Effector memory CD8-positive, alpha-beta T cell (primary cell): ENCODE results near the gene KCNQ1.

Experiments
- ATAC-seq: fragments of 150-1000 bp; cut with Tn5 transposase; replicated peaks from 2 replicates; pipeline ENCODE4 v1.10.0; 2021; ENCODE audit warnings: mild to moderate bottlenecking, moderate library complexity
- DNase-seq, 3 experiments: peaks; one replicate each; pipeline ENCODE4 v3.0.0; 2021
- H3K27ac Mint-ChIP-seq, 2 donors: one replicate each; pipeline ENCODE4 v1.8.0; 2022; ENCODE audit warnings: mild to moderate bottlenecking in 2 of 2, mixed read lengths in 2 of 2, moderate library complexity in 2 of 2
- H3K27me3 Mint-ChIP-seq, 2 donors: one replicate each; pipeline ENCODE4 v1.8.0; 2022; ENCODE audit warnings: mixed read lengths in 2 of 2
- H3K36me3 Mint-ChIP-seq: one replicate; pipeline ENCODE4 v1.8.0; 2022; ENCODE audit warnings: mild to moderate bottlenecking, moderate library complexity, mixed read lengths; ENCODE audit not compliant: insufficient read depth
- H3K4me1 Mint-ChIP-seq, 2 donors: one replicate each; pipeline ENCODE4 v1.8.0; 2022; ENCODE audit warnings: low read depth in 2 of 2, mixed read lengths in 2 of 2
- H3K4me3 Mint-ChIP-seq, 2 donors: one replicate each; pipeline ENCODE4 v1.8.0; 2022; ENCODE audit warnings: mild to moderate bottlenecking in 2 of 2, mixed read lengths in 2 of 2, moderate library complexity in 2 of 2
- H3K9me3 Mint-ChIP-seq, 2 donors: one replicate each; pipeline ENCODE4 v1.8.0; 2022; ENCODE audit warnings: mixed read lengths in 2 of 2

Gene KCNQ1

DNA sequence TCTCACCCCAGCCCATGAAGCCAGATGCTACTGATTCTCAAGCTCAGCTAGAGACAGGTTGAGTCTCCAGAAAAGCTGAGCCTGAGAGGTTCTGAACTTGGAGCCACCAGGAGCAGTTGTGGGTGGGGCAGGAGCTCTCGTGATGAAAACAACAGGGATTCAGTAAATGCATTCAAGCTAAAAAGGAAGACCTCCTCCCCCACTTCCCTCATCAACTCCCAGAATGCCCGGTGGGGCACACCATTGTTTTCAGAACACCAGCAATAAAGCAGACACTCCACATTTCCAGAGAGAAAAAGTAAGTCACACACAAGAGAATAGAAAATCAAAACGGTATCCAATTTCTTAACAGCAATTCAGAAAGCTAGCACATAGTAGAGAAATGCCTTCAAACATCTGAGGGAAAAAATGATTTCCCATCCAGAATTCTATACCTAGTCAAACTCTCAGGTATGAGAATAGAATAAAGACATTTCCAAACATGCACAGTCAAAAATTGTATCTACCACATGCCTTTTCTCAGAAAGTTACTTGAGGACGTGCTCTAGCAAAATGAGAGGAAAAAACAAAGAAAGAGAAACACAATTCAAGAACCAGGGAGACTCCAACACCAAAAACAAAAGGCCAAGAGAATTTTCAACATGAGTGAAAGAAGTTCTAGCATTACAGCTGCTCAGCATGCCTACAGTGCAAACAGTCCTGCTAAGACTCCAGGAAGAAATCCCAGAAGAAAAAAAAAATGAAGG lies 383.9 kb downstream of the KCNQ1 start:
- ATAC-seq, result no peak
- no peaks in the 10 kb centered on the region for H3K4me1 Mint-ChIP-seq

DNA sequence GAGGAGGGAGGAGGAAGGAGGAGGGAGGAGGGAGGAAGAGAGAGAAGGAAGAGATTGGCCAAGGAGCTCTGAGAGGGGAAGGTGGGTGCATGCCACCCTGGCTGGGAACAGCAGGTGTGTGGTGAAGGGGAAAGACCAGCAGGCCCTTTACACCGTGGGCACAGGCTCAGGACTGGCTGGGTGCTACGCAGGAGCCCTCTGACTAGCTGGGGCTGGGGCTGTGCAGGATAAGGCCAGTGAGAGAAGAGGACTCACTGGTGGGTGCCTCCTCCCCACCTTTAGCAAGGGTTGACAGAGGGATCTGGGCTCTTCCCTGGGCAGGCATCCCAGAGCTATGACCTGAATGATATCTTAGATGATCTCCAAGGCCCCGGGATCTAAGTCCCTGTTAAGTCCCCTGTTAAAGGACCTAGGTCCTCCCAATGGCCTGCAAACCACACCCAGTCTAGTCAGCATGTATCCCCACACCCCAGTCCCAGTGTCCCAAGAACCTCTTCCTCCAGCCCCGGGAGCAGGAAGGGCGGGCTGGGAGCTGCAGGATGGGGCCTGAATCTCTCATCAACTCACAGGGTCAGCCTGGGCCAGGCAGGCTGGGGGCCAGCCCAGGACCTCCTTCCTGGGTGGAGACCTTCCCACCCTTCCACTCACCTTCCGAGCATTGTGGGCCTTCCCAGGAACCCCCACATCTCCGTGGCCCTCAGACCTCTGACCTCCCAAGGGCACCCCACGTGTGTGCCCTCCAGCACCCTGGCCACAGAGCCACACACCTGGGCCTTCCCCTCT lies 385.4 kb downstream of the KCNQ1 start:
- H3K36me3 Mint-ChIP-seq, result peaks cover 3% of the 10 kb centered on the region
- DNase-seq (no peak), ATAC-seq (no peak)
- H3K4me1 Mint-ChIP-seq, result no peaks in the 10 kb centered on the region
- peaks cover 4 to 18% of the 10 kb centered on the region in 2 donors for H3K9me3 Mint-ChIP-seq
- no peak overlapping the region for H3K4me3 Mint-ChIP-seq
- H3K27me3 Mint-ChIP-seq, result peaks cover 9 to 13% of the 10 kb centered on the region in 2 donors
- H3K27ac Mint-ChIP-seq, result peak overlapping the region in 1 of 2 donors; percentile 81

More for the DNA sequence above, 383.9 kb downstream of the KCNQ1 start:
- H3K27me3 Mint-ChIP-seq, result peaks cover 21 to 28% of the 10 kb centered on the region in 2 donors
- peaks cover 4 to 18% of the 10 kb centered on the region in 2 donors for H3K9me3 Mint-ChIP-seq
- no peak overlapping the region for H3K27ac Mint-ChIP-seq
- no peak for DNase-seq
- H3K36me3 Mint-ChIP-seq, result peaks cover 8% of the 10 kb centered on the region
- H3K4me3 Mint-ChIP-seq, result no peak overlapping the region

DNA sequence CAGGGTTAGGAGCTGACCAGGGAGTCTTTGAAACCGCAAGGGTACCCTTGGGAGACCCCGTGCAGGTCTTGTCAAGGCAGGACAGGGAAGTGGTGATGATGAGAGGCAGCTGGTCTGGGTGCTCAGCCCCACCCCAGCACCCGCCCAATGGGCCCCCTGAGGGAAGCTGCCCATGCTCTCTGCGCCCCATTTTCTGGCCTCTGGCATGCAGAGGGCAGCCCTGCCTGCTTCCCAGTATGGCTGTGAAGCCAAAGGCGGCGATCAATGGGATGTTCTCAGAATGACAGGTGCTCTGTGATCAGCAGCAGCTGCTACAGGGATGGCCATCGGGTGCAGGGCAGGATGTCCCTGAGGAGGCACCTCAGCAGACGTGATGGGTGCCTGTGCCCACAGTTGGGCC lies 386.1 kb downstream of the KCNQ1 start:
- H3K9me3 Mint-ChIP-seq, result peaks cover 4 to 18% of the 10 kb centered on the region in 2 donors
- H3K27ac Mint-ChIP-seq, result peak overlapping the region in 1 of 2 donors; percentile 81
- no peaks in the 10 kb centered on the region for H3K4me1 Mint-ChIP-seq
- H3K36me3 Mint-ChIP-seq, result peaks cover 3% of the 10 kb centered on the region
- peaks cover 9 to 13% of the 10 kb centered on the region in 2 donors for H3K27me3 Mint-ChIP-seq
- no peak for DNase-seq
- H3K4me3 Mint-ChIP-seq, result no peak overlapping the region
- no peak for ATAC-seq

DNA sequence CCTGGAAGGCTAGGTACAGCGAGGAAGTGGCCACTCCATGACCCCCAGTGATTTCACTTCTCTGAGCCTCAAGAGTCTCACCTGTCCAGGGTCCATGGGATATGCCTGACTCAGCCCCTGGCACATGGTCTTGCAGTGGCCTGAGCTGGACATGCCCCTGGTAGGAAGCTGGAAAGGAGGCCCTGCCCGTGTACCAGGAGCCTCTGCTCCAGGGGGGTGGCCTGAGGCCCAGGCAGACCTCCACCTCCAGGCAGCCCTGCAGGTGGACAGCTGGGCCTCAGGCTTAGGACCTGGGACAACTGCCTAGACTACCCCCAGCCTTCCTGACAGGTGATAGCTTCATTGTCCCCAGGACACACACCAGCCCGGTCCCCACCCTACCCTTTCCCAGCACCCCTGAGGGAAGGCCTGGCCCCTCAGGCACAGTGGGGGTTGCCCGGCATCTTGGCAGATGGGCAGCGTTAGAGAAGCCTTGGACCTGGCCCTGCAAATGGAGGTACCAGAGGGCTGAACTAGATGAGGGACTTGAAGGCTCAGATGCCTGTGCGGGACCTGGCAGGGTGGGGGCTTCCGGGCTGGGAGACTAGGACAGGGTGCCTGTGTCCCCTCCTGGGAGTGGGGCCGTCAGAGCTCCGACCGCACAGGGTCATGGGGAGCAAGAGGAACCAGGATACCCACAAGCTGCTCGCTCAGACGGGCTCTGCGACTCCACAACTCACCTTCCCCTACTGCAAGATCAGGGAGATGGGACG lies 387.1 kb downstream of the KCNQ1 start:
- ATAC-seq, result no peak
- Mint-ChIP-seq H3K27me3 (peaks cover 4 to 16% of the 10 kb centered on the region in 2 donors), H3K27ac (no peak overlapping the region)

DNA sequence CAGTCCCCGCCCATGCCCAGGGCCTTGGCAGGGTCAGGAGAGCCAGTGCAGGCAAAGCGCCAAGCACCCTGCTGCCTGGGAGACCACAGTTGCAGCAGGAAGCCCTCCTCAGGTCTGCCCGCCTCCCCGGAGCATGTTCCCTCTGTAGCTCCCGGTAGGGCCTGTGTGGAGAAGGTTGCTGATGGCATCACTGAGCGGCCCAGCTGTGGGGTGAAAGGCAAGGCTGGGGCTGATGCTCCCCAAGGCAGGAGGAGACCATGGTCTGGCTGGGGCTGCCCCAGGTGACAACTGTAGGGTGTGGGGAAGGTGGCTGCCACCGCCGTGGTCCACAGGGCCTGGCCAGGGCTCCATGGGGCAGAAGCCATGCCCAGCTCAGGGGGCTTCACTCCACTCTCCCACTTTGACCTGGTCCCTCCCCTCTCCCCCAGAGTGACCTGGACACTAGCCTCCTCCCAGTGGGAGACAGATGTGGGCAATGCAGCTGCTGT lies 387.8 kb downstream of the KCNQ1 start:
- Mint-ChIP-seq H3K9me3 (peaks cover 4 to 18% of the 10 kb centered on the region in 2 donors), H3K36me3 (peaks cover 3% of the 10 kb centered on the region), H3K4me1 (peaks cover 0 to 2% of the 10 kb centered on the region in 2 donors), H3K4me3 (no peak overlapping the region), H3K27me3 (peaks cover 0 to 14% of the 10 kb centered on the region in 2 donors), H3K27ac (no peak overlapping the region)
- no peak for ATAC-seq
- DNase-seq, result no peak

More for the DNA sequence above, 387.1 kb downstream of the KCNQ1 start:
- Mint-ChIP-seq H3K36me3 (peaks cover 3% of the 10 kb centered on the region), H3K9me3 (peaks cover 4 to 18% of the 10 kb centered on the region in 2 donors), H3K4me1 (peaks cover 0 to 2% of the 10 kb centered on the region in 2 donors), H3K4me3 (no peak overlapping the region)
- no peak for DNase-seq

DNA sequence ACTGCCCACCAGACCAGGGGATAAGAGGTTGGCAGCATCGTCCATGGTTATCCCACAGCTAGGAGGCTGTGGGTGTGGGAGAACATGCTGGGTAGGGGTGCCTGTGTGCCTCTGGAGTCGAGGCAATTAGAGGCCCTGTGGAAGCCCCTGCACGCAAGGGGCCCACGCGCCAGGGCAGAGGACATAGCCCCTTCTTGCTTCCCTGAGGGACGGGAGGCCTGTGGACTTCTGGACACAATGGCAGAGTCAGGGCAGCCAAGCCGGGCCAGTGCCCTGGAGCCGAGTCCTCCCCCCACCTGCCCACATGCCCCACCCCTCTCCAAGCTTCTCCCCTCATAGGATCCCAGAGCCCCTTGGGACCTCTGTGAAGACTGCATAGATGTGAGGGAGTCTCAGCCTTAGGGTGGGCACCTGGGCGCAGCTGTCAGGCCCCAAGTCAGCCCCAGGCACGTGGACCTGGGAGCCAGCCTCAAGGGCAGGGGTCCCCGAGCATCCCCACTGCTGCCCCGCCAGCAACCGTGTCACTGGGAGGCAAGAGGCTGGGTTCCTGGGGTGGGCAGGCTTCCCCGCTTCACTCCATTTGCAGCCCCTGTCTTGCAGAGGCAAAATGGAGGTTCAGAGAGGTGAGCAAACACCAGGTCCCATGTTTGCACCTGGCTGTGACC lies 388.4 kb downstream of the KCNQ1 start:
- no peak for DNase-seq
- no peak overlapping the region for H3K4me3 Mint-ChIP-seq
- ATAC-seq, result no peak
- peaks cover 0 to 2% of the 10 kb centered on the region in 2 donors for H3K4me1 Mint-ChIP-seq
- H3K27ac Mint-ChIP-seq, result no peak overlapping the region
- peaks cover 3% of the 10 kb centered on the region for H3K36me3 Mint-ChIP-seq
- H3K9me3 Mint-ChIP-seq, result peaks cover 3 to 14% of the 10 kb centered on the region in 2 donors
- H3K27me3 Mint-ChIP-seq, result peaks cover 0 to 8% of the 10 kb centered on the region in 2 donors

DNA sequence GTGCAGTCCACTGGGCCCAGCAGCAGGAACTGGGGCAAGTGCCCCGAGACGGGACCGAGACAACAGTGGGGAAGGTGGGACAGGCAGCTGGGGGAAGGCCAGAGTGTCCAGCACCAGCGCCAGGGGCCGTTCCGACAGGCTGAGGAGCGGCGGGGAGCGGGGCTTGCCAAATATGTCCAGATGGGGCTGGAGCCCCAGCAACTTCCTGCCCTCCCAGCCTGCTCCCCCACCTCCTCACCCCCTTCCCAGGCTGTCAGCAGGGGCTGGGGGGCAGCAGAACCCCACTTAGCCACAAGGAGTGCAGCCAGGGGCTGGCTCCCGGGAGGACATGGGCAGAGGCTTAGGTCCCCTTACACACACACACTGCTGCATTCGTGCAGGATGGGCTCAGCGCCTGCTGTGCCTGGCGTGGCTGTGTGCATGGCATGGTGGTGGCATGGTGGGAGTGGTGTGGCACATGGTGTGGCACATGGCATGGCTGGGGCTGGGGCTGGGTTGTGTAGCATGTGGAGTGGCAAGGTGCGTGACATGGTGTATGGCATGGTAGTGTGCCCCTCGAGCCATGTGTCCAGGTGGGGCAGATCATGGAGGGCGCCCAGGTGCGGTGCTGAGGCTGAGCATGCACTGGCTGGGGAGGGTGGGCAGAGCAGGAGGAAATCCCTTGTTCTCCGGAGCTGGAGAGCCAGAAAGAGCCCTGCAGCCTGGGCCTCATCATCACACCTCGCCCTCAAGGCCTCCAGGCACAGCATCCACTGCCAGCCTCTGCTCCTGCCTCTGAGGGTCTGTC lies 389.1 kb downstream of the KCNQ1 start:
- no peaks in the 10 kb centered on the region for H3K36me3 Mint-ChIP-seq
- no peak for DNase-seq
- peaks cover 0 to 7% of the 10 kb centered on the region in 2 donors for H3K9me3 Mint-ChIP-seq
- peaks cover 0 to 2% of the 10 kb centered on the region in 2 donors for H3K4me1 Mint-ChIP-seq
- ATAC-seq, result no peak
- no peak overlapping the region for H3K27ac Mint-ChIP-seq
- peaks cover 0 to 7% of the 10 kb centered on the region in 2 donors for H3K27me3 Mint-ChIP-seq
- no peak overlapping the region for H3K4me3 Mint-ChIP-seq

DNA sequence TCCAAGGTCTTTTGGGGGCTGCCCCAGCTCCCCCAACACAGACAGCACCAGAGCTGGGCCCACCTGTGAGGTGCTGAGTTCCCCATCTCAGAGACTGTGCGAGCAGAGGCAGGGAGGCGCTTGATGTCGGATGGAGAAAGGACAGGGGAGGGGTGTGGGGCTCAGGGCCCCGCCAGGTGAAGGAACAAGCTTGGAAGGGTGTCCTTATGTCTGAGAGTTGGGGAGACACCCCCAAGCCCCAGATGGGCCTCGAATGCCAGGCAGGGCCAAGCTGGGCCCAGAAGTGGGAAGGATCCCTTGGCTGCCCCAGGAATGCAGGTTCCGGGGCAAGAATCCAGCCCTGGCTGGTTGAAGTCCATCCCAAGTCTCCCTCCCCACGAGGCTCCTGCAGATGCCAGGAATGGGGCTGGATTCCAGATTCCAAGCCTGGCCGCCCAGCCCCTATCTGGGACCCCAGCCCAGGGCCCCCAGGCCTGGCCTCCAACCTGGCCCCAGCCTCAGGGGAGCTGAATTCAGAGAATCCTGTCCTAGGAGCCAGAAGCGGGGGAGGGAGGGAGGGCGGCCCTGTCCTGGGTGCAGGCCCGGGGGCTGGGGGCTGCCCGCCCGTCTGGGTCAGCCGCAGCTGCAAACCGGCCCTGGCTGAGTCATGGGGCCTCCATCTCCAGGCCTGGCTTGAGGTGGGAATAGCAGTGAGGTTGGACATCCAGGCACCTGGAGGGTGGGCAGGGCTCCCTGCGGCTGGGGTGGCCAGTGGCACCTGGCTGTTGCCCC lies 389.9 kb downstream of the KCNQ1 start:
- DNase-seq (no peak), ATAC-seq (no peak)
- Mint-ChIP-seq H3K36me3 (no peaks in the 10 kb centered on the region), H3K4me3 (no peak overlapping the region), H3K27me3 (peaks cover 0 to 7% of the 10 kb centered on the region in 2 donors), H3K9me3 (no peaks in the 10 kb centered on the region), H3K4me1 (peaks cover 0 to 2% of the 10 kb centered on the region in 2 donors), H3K27ac (no peak overlapping the region)

DNA sequence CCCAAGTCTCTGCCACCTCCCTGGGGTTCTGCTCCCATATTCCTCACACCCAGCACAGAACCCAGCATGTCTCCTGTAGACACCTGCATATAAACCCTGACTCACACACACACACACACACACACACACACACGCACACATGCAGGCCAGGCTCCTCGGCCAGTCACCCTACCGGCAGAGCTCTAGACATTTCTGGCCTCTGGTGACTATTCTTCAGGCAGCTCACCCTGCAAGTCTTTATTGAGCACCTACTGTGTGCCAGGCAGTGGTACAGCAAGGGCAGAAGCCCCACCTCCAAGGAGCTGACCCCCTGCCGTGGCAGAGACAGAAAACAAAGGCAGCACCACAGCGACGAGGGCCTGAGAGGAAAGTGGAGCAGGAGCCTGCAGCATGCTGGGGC lies 390.5 kb downstream of the KCNQ1 start:
- no peaks in the 10 kb centered on the region for H3K9me3 Mint-ChIP-seq
- ATAC-seq, result no peak
- DNase-seq, result no peak
- peaks cover 0 to 7% of the 10 kb centered on the region in 2 donors for H3K27me3 Mint-ChIP-seq
- peak overlapping the region in 1 of 2 donors; percentile 36 for H3K27ac Mint-ChIP-seq
- no peaks in the 10 kb centered on the region for H3K36me3 Mint-ChIP-seq
- H3K4me1 Mint-ChIP-seq, result peaks cover 0 to 2% of the 10 kb centered on the region in 2 donors
- no peak overlapping the region for H3K4me3 Mint-ChIP-seq

DNA sequence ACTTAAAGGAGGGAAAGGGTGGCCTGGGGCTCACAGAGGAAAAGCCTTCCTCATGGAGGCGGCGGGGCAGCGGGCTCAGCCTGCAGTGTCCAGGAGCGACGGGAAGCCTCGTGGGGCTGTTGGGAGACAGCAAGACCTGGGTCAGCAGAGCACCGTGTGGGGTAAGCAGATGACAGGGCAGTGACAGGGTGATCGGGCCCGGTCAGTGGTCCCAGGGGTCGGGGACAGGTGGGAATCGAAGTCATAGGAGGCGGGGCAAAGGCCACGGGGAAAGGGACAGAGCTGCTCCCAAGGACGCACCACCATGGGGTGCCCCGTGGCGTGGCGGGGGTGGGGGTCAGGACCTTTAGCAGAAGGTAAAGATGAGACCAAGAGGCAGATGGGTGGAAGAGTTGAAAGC lies 390.9 kb downstream of the KCNQ1 start:
- peak overlapping the region in 1 of 2 donors; percentile 36 for H3K27ac Mint-ChIP-seq
- DNase-seq (no peak), ATAC-seq (no peak)
- no peak overlapping the region for H3K4me3 Mint-ChIP-seq
- H3K36me3 Mint-ChIP-seq, result no peaks in the 10 kb centered on the region
- H3K27me3 Mint-ChIP-seq, result peaks cover 0 to 7% of the 10 kb centered on the region in 2 donors
- no peaks in the 10 kb centered on the region for H3K9me3 Mint-ChIP-seq
- H3K4me1 Mint-ChIP-seq, result peaks cover 0 to 2% of the 10 kb centered on the region in 2 donors

DNA sequence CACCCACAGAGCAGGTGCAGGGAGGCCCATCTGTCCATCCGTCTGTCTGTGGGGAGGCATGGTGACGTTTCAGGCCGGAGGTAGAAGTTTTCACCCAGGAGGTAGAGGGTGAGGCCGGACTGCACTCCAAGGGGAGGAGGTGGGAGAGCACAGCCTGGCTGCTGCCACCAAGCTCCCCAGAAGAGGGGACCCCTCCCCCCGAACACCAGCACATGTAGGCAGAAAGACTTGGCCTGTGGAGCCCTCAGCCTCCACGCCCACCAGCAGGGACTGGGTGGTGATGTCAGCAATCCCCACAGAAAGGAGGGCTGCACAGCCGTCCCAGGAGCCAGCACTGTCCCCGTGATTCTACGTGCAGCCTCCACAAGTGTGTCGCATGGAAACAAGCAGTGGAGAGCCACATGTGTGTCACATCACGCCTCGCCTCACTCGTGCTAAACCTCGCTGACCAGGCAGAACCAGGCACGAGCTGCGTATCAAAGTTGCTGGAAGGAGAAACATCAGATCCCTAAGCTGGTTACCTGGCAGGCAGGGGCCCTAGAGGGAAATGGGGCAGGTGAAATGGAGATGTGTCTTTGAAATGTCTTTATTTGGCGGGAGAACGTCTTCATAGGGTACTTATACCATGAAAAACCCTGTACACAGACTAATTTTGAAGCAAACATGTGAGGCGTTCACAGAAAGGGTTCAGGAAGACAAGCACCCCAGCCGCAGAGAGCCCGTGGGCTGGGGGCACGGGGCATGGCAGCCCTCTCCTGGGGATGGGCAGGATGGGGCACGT lies 391.7 kb downstream of the KCNQ1 start:
- Mint-ChIP-seq H3K9me3 (no peaks in the 10 kb centered on the region), H3K27ac (peak overlapping the region in 1 of 2 donors; percentile 36), H3K36me3 (no peaks in the 10 kb centered on the region), H3K4me1 (peaks cover 0 to 2% of the 10 kb centered on the region in 2 donors), H3K4me3 (no peak overlapping the region), H3K27me3 (peaks cover 0 to 7% of the 10 kb centered on the region in 2 donors)
- DNase-seq (no peak), ATAC-seq (no peak)
